NCI-H1436 treated with DMSO at 0.1 percent for 48 hours (cell line): ENCODE measurements around the gene LCE2D.
"Not testable (repeated sequence)": the region's sequence is repeated elsewhere in the genome, so short reads cannot be mapped to it uniquely, and the experiment has no call there.

ENCODE experiments used
- DNase-seq: peaks from one replicate; lab custom pipeline; 2025; lab: John Stamatoyannopoulos, UW

LCE2D gene, protein sequence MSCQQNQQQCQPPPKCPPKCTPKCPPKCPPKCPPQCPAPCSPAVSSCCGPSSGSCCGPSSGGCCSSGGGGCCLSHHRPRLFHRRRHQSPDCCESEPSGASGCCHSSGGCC

DNA sequence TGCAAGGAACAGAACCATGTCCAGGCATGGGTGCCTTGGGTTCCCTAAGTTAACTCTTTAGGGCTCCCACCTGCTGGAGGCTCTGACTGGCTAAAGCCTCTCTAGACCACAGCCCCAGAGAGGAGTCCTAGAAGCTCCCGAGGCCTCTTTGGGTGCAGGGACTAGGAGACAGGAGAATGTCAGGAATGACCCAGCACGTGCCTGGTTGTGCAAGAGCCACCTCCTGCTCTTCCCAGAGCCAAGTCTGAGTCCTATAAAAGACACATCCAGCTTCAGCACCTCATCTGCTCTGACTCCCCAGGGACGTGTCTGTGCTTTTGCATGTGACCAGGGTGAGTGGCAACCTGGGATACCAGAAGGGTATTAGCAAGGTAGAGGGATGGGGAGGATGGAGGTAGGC lies at the start of gene LCE2D:
LCE2D (plus strand) TSS at position 283 of the 400 bp plus-strand sequence. CDS start 726 bp downstream, outside the sequence.
- DNase-seq: no peak

DNA sequence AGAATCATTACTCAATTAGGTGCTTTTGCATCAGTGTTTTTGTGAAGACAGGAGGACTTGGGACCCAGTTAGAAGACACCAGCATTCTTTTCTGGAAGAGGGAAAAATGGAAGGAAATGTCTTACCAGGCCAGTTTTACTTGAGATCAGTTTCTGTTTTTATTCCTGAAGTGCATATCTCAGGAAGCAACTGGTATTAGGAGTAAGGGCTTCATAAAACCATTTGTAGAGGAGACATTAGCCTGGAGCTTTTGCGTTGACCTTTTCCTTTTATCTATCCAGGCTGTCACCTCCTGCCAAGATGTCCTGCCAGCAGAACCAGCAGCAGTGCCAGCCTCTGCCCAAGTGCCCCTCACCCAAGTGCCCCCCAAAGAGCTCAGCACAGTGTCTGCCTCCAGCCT lies 49.7 kb upstream of the LCE2D start, which contains the start of gene LCE3B:
LCE3B (plus strand) TSS at position 301 of the 400 bp plus-strand sequence; CDS start at position 301, 0 bp downstream.
- no peak for DNase-seq

DNA sequence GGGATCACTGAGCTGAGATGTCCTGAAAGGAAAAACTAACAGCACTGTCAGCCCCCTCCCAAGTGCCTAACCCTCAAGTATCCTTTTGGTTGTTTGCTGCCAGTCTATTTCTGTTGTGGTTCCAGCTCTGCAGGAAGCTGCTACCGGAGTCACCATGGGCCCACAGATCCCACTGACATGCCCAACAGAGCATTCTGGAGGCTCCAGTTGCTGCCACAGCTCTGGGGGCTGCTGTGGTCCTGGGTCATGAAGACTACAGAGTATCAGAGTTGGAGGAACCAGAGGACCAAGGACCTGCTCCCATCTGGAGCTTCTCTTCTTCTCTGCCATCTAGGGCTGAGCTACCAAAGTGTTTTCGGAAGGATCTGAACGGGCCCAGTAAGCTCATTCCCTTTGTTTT lies 41.2 kb upstream of the LCE2D start:
- no peak for DNase-seq

DNA sequence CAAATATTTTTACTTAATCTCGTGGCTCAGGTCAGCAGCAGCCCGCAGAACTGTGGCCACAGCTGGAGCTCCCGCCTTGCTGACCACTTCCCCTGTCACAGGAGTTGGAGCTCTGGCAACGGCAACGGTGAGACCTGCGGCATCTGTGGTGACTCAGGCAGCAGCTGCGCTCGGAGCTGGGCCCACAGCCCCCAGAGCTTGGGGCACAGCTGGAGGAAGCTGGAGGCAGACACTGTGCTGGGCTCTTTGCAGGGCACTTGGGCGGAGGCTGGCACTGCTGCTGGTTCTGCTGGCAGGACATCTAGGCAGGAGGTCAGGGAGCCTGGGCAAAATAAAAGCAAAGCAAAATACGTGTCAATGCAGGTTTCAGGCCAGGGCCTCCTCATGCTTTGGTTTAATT lies 40.4 kb upstream of the LCE2D start, which contains the start of gene LCE3A:
LCE3A (minus strand) TSS at position 301 of the 400 bp plus-strand sequence; CDS start at position 301, 0 bp downstream.
- no peak for DNase-seq

DNA sequence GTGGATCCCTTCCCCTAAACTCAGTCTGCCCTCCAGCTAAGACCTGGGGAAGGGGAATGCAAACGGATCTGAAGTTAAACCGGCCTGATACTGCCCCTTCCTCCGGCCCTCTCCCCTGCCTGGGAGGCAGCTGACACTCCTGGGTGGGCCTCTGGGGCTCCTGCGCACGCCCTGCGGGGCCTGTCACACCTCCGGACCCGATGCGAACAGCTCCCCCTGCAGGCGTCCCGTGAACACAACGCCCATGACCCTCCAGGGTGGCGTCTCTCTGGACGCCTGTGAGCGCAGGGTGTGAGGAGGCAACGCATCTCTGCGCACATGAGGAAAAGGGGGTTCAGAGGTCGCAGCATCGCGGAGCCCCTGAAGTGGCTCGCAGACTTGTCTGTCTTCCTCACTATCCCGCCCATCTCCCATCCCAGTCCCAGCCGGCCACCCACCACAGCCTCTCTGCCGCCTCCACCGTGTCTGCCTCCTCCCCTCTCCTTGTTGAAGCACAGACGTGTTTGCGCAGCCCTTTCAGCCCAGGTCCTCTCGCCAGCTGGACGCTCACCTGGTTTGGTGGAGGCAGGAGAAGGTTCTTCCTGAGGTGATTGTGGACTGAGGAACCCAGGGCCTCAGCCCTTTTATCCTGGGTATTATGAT lies 39.9 kb upstream of the LCE2D start:
- no peak for DNase-seq

DNA sequence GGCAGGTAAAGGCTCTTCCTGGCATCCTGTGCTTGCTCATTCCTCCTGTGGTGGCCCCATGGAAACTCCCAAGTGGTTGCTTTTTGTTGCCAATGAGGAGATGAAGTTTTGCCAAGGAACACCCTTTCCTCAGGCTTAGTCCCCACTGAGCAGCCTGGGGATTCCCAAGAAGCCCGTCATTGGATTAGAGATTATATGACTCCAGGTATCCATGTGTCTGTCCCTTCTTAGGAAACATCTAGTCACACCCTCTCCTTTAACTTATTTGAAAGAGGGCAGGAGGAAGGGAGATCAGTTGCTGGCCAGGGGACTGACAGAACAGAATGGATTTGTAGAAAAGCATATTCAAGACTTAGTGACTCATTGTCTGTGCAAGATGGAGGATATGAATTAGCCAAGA lies 36.4 kb upstream of the LCE2D start:
- DNase-seq: no peak

DNA sequence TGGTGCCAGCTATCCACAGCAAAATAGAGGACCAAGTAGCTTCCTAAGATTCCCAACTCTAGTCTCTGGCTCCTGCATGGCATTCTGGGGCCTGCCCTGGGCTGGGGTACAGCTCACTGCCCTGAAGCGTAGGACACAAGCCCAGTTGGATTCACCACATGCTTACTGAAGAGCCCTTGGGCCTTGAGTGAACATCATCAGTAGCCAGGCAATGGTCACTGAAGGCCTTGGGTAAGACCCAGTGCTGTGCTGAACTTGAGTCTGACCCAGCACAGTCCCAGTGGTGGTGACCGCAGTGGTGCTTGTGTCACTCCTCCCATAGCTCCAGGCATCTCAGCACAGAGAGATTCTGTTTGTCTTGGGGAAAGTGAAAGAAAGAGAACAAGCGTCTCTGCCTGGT lies 32.6 kb upstream of the LCE2D start:
- DNase-seq: no peak

DNA sequence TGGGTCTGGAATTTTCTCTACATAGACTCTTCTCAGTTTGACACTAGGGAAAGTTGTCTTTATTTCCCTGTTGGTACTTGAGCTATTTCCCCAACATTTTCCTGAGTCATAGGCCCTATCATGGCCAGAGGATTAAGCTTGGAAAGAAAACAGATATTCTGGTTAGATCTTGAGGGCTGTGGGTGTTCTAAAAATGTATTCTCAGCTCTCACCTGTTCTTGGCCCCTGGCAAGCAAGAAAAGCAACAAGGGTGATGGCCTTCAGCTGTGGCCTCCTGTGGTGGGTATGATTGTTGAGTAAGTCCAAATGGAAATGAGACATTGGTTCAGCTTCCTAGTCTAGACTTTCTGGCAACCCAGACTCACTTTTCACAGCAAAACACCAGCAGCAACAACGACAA lies 22.8 kb upstream of the LCE2D start:
- no peak for DNase-seq

DNA sequence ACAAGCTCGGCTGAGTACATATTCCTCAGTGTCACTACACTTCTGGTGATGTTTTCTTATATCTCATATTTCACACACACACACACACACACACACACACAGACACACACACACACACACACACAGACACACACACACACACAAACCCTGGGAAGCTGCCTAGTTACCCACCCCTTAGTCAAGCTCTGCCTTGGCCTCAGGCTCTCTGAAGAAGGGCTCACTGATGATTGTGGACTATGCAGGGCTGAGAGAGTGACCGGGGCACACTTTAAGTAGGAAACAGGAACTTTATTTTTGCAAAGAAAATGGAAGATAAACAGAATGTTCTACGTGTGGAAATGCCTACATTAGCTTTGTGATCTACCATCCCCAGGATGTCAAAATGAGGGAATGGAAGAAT lies 19.2 kb upstream of the LCE2D start:
- DNase-seq: no peak

DNA sequence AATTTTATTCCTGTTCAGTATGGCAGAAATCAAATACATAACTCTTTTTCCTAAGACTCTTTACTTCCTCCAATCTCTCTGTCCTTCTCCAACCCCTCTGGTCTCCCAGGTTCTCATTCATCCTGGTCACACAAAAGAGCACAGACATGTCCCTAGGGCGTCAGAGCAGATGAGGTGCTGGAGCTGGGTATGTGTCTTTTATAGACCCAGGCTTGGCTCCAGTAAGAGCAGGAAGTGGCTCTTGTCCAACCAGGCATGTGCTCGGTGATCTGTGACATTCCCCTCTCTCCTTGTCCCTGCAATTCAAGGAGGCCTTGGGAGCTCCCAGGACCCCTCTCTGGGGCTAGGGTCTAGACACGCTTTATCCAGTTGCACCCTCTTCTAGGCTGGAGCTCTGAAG lies 18.0 kb upstream of the LCE2D start:
- DNase-seq: no peak

DNA sequence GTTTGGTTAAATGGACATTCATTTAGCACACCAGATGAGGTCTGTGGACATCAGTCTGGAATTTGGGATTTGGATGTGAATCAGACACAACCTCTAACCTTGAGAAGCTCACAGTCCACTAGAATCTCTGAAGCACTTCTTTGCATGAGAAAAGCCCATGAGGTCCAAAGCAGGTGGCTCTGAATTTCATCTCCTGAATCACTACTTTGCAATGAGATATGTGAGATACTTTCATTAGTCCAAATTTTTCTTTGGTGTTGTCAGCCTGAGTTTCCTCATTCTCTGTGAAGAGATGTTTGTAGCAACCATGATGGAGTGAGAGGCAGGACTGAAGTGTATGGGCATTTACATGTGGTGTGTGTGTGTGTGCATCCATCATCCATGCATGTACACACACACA lies 16.5 kb upstream of the LCE2D start:
- no peak for DNase-seq

DNA sequence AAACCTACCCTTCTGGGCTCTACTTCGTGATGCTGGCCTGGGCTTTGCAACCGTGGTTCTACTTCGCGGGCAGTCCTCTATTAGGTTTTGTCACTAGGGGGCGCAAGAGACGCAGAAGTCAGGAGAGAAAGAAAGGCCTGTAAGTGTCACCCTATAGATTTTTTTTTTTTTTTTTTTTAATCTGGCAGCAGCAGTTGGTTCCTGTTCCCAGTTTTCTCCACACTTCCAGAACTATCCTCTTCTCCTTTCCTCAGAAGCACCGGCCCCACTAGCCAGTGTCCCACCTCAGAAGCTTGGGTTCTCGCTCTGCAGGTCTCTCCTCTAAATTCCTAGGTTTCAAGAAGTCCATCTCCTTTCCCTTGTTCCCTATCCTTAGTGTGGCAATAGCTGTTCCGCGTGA lies 9.1 kb upstream of the LCE2D start:
- DNase-seq: no peak

DNA sequence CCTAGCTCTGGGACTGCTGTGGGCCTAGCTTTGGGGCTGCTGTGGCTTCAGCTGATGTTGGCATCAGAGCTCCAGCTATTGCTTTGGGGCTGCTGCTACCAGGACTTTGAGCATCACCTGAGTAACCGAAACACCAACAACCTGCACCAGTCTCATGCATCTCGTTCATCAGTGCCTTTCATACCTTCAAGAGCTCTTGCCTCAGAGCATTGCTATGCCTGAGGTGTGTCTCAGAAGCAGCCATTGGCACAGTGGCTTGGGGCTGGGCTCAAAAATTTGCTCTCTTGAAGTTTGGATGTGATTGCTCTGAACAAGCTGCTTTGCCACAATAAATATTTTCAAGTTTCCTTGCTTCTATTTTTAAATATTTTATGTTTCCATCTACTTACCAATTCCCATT lies 6.7 kb upstream of the LCE2D start:
- no peak for DNase-seq

DNA sequence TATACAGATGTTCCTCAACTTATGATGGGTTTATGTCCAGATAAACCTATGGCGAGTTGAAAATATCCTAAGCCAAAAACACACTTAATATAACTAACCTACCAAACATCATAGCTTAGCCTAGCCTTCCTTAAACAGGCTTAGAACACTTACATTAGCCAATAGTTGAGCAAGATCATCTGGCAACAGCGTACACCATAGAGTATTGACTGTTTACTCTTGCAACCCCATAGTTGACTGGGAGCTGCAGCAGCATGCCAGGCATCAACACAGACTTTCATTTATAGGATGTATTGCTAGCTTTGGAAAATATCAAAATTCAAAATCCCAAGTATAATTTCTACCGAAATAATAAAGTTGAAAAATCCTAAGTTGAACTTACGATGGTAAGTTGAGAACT lies 5.5 kb upstream of the LCE2D start:
- DNase-seq: no peak

DNA sequence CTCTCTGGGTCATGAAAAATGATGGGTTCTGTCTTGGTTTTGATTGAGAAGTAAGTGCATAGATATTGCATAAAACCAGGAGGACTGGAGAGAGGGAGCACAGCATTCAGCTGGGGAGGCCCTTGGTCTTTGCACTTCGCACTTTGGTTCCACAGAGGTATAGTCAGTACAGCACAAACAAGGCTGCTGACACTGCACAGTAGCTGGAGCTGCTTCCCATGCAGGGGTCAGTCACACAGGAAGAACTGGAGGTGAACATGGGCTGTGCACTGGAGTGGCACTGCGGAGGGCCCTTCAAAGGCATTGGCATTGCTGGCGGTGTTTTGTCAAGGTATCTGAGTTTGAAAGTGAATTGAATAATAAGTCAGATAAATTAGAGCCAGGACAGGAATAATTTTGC lies 4.5 kb upstream of the LCE2D start:
- no peak for DNase-seq

DNA sequence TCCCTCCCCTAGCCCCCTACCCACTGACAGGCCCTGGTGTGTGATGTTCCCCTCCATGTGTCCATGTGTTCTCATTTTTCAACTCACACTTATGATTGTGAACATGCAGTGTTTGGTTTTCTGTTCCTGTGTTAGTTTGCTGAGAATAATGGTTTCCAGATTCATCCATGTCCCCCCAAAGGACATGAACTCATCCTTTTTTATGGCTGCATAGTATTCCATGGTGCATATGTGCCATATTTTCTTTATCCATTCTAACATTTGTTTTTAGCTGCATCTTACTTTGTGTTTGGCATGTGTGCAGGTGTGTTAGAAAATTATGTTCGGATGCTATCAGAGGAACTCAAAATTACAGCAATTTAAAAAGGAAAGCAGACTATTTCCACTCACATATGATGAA lies 3.0 kb downstream of the LCE2D start:
- DNase-seq: not testable (repeated sequence)

DNA sequence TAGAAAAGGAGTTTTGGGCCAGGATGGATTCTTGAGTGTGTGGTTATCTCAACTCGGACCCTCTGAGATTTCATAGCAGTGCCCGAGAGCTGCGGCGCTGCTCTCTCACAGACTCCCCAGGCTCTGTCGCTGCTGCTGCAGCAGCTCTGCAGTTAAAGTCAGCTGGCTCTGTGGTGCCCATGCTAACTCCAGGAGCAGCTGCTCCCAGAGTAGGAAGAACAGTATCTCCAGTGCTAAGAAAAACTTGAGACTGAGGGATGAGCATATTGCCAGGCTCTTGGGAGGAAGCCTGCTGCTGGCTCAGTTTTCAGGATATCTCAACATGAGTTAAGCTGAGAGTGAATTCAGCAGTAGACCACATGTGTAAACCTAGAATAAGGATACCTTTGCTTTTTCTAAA lies 4.5 kb downstream of the LCE2D start:
- no peak for DNase-seq

DNA sequence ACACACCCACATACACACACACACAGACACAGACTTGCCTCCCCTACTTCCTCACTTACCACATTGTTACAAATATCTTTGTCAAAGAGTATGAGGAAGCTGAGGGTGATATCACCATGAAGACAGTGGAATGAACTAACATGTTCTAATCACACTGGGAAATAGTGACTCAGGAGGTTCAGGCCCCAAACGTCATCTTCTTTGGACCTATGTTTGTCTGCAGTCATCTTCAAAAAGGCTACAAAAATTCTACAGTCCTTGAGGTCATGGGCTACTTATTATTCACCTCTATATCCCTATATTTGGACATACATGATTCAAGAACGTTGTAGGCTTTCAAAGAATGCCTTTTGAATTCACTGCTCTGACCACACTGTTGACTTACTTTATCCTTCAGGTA lies 9.8 kb downstream of the LCE2D start:
- DNase-seq: no peak

DNA sequence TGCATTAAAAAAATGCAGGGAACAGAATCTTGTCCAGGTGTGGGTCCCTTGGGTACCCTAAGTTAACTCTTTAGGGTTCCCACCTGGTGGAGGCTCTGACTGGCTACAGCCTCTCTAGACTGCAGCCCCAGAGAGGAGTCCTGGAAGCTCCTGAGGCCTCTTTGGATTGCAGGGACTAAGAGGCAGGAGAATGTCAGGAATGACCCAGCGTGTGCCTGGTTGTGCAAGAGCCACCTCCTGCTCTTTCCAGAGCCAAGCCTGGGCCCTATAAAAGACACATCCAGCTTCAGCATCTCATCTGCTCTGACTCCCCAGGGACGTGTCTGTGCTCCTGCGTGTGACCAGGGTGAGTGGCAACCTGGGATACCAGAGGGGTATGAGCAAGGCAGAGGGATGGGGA lies 11.8 kb downstream of the LCE2D start, which contains the start of gene LCE2C:
LCE2C (plus strand) TSS at position 297 of the 400 bp plus-strand sequence. CDS start 737 bp downstream, outside the sequence.
- DNase-seq: not testable (repeated sequence)

DNA sequence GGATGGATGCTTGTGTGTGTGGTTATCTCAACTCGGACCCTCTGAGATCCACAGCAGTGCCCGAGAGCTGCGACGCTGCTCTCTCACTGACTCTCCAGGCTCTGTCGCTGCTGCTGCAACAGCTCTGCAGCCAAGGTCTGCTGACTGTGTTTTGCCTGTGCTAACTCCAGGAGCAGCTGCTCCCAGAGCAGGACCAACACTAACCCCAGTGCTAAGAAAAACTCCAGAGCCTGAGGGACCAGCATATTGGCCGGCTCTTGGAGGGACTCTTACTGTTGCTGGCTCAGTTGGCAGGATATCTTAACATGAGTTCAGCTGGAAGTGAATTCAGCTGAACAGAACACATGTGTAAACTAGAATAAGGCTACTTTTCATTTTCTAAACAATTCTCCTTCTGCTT lies 16.3 kb downstream of the LCE2D start:
- no peak for DNase-seq

DNA sequence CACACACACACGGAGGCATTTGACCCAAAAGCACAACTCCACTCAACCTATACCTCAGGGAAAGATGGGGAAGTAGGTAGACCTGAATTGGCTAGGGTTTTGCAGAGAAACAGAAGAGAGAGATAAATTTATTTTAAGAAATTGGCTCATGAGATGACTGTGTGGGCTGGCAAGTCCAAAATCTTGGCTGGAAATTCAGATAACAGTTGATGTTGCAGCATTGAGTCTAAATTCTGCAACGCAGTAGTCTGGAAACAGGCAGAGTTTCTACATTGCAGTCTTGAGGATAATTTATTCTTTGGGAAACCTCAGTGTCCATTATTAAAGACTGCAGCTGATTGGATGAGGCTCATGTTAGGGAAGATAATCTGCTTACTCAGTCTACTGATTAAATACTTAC lies 18.4 kb downstream of the LCE2D start:
- DNase-seq: no peak

DNA sequence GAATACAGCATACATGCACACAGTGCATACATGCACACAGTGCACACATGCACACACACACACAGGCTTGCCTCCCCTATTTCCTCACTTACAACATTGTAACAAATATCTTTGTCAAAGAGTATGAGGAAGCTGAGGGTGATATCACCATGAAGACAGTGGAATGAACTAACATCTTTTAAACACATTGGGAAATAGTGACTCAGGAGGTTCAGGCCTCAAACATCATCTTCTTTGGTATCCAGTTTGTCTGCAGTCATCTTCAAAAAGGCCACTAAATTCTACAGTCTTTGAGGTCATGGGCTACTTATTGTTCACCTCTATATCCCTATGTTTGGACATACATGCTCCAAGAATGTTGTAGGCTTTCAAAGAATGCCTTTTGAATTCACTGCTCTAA lies 20.7 kb downstream of the LCE2D start:
- no peak for DNase-seq

DNA sequence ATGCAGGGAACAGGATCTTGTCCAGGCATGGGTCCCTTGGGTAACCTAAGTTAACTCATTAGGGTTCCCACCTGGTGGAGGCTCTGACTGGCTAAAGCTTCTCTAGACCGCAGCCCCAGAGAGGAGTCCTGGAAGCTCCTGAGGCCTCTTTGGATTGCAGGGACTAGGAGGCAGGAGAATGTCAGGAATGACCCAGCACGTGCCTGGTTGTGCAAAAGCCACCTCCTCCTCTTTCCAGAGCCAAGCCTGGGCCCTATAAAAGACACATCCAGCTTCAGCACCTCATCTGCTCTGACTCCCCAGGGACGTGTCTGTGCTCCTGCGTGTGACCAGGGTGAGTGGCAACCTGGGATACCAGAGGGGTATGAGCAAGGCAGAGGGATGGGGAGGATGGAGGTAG lies 22.6 kb downstream of the LCE2D start, which contains the start of gene LCE2B:
LCE2B (plus strand) TSS at position 301 of the 400 bp plus-strand sequence. CDS start 721 bp downstream, outside the sequence.
- DNase-seq: not testable (repeated sequence)
